ENCODE measurements around the gene WAS. TPM values are rescaled to one million over a fixed set of nuclear protein-coding genes. Genes with fewer than 3 reads are reported as not detected.
A peak's percentile ranks its signal among the peaks of the same experiment; 100 is the strongest.
"Not testable (repeated sequence)": the region's sequence is repeated elsewhere in the genome, so short reads cannot be mapped to it uniquely, and the experiment has no call there.

Gene WAS
- total RNA-seq, 2 donors from 2014 or later: 3.0 to 4.9 TPM

DNA sequence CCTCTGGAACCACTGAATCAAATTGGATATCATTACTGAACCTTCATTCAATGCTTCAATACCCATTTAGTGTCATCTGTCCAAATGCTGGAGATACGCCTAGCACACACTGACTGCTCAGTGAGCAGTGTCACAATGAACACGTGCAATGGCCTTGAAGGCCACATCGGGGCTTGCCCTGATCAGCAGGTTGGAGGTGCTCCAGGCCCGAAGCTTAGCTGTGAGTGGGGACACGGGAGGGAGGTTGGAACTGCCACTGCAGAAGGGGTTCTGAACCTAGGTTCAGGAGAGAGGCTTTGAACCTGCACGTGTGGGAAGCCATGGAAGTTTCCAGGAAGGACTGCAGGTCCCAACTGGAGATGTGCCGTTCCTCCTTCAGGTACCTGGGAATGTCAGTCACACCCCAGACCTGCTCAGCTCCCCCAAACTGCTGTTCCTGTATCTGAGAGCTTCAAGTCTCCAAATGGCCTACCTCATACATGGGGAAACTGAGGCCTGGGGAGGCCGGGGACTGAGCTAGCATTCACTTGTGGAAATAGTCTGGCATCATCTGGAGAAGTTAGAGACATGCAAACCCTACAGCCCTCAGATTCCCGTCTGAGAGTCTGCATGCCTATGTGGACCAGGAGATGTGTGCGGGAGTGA is 1.9 kb upstream of the WAS start:
- no peak for DNase-seq
- Histone ChIP-seq H3K9me3 (no peaks in the 10 kb centered on the region), H3K27me3 (no peaks in the 10 kb centered on the region), H3K36me3 (no peaks in the 10 kb centered on the region), H3K4me1 (no peaks in the 10 kb centered on the region), H3K27ac (no peak overlapping the region), H3K4me3 (no peak overlapping the region), H3K9ac (ENCODE audit: low read depth in 2 of 2, low read length in 2 of 2) (no peak overlapping the region)
- TF ChIP-seq, protein P1, sequence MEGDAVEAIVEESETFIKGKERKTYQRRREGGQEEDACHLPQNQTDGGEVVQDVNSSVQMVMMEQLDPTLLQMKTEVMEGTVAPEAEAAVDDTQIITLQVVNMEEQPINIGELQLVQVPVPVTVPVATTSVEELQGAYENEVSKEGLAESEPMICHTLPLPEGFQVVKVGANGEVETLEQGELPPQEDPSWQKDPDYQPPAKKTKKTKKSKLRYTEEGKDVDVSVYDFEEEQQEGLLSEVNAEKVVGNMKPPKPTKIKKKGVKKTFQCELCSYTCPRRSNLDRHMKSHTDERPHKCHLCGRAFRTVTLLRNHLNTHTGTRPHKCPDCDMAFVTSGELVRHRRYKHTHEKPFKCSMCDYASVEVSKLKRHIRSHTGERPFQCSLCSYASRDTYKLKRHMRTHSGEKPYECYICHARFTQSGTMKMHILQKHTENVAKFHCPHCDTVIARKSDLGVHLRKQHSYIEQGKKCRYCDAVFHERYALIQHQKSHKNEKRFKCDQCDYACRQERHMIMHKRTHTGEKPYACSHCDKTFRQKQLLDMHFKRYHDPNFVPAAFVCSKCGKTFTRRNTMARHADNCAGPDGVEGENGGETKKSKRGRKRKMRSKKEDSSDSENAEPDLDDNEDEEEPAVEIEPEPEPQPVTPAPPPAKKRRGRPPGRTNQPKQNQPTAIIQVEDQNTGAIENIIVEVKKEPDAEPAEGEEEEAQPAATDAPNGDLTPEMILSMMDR (IDR thresholded peaks at IDR 0.05): no peak
- intact Hi-C loops (cut with DNase I): no loop called here

DNA sequence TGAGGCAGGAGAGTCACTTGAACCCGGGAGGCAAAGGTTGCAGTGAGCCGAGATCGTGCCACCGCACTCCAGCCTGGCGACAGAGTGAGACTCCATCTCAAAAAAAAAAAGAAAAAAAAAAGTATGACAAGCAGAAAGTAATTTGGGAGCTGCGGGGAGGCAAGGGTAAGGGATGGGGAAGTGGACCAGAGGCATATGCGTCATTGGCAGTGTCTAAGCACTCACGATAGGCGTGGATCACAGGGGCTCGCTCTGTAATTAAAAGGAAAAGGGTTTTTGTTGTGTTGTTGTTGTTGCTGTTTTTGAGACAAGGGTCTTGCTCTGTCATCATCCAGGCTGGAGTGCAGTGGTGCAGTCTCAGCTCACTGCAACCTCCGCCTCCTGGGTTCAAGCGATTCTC is 804 bp upstream of the WAS start:
- H3K27ac ChIP-seq; H3K4me3 ChIP-seq; H3K9ac ChIP-seq (ENCODE audit: low read depth in 2 of 2, low read length in 2 of 2); H3K4me1 ChIP-seq; H3K9me3 ChIP-seq; H3K36me3 ChIP-seq; DNase-seq; H3K27me3 ChIP-seq; intact Hi-C loops (cut with DNase I): not testable (repeated sequence)

DNA sequence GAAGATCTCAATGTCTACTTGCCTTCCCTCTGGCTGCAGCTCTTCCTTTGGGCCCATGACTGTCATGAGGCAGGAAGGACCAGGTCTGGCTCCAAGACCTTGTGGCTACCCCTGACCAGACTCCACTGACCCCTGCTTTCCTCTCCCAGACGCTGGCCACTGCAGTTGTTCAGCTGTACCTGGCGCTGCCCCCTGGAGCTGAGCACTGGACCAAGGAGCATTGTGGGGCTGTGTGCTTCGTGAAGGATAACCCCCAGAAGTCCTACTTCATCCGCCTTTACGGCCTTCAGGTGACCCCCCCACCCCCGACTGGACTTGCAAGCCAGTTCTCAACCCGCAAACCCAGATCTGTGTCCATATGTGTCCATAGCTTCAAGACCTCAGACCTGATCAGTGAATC is 535 bp downstream of the WAS start:
- Histone ChIP-seq H3K4me3 (peak overlapping the region; percentile 11), H3K4me1 (no peaks in the 10 kb centered on the region), H3K9me3 (no peaks in the 10 kb centered on the region), H3K27ac (no peak overlapping the region), H3K36me3 (no peaks in the 10 kb centered on the region), H3K9ac (ENCODE audit: low read depth in 2 of 2, low read length in 2 of 2) (peak overlapping the region; percentile 23 to 57), H3K27me3 (no peaks in the 10 kb centered on the region)
- intact Hi-C loops (cut with DNase I): no loop called here
- TF ChIP-seq, protein P1 (IDR thresholded peaks at IDR 0.05): no peak
- DNase-seq: no peak

DNA sequence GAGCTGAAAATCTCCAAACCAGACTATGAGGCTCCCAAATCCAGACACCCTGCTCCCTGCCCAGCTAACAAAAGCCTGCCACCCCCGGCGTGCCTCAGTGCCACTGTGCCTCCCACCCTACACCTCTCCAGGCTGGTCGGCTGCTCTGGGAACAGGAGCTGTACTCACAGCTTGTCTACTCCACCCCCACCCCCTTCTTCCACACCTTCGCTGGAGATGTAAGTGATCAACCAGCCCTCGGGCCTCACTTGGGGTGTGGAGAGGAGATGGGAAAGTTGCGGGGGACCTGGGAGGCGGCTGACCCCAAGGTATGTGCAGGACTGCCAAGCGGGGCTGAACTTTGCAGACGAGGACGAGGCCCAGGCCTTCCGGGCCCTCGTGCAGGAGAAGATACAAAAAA is 1.8 kb downstream of the WAS start:
- intact Hi-C loops (cut with DNase I): no loop called here
- no peaks in the 10 kb centered on the region for H3K4me1 ChIP-seq
- TF ChIP-seq, protein P1 (IDR thresholded peaks at IDR 0.05): no peak
- H3K36me3 ChIP-seq: no peaks in the 10 kb centered on the region
- no peak overlapping the region for H3K4me3 ChIP-seq
- no peaks in the 10 kb centered on the region for H3K27me3 ChIP-seq
- no peak overlapping the region for H3K27ac ChIP-seq
- no peak for DNase-seq
- H3K9ac ChIP-seq (ENCODE audit: low read depth in 2 of 2, low read length in 2 of 2): no peak overlapping the region
- H3K9me3 ChIP-seq: no peaks in the 10 kb centered on the region

DNA sequence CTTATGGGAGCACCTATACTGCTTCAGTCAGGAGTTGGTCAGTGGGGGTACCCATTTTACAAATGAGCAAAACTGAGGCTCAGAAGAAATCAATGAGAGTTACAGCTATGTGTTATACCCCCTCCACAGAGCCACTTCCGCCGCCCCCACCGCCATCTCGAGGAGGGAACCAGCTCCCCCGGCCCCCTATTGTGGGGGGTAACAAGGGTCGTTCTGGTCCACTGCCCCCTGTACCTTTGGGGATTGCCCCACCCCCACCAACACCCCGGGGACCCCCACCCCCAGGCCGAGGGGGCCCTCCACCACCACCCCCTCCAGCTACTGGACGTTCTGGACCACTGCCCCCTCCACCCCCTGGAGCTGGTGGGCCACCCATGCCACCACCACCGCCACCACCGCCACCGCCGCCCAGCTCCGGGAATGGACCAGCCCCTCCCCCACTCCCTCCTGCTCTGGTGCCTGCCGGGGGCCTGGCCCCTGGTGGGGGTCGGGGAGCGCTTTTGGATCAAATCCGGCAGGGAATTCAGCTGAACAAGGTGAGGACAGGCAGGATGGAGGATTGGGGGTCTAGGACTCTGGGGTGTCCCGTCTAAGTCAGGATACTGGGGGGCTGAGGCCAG is 5.0 kb downstream of the WAS start:
- Histone ChIP-seq H3K27ac (no peak overlapping the region), H3K4me3 (no peak overlapping the region), H3K9me3 (no peaks in the 10 kb centered on the region), H3K4me1 (no peaks in the 10 kb centered on the region), H3K27me3 (no peaks in the 10 kb centered on the region), H3K36me3 (no peaks in the 10 kb centered on the region), H3K9ac (ENCODE audit: low read depth in 2 of 2, low read length in 2 of 2) (no peak overlapping the region)
- intact Hi-C loops (cut with DNase I): no loop called here
- no peak for DNase-seq
- TF ChIP-seq, protein P1 (IDR thresholded peaks at IDR 0.05): no peak

DNA sequence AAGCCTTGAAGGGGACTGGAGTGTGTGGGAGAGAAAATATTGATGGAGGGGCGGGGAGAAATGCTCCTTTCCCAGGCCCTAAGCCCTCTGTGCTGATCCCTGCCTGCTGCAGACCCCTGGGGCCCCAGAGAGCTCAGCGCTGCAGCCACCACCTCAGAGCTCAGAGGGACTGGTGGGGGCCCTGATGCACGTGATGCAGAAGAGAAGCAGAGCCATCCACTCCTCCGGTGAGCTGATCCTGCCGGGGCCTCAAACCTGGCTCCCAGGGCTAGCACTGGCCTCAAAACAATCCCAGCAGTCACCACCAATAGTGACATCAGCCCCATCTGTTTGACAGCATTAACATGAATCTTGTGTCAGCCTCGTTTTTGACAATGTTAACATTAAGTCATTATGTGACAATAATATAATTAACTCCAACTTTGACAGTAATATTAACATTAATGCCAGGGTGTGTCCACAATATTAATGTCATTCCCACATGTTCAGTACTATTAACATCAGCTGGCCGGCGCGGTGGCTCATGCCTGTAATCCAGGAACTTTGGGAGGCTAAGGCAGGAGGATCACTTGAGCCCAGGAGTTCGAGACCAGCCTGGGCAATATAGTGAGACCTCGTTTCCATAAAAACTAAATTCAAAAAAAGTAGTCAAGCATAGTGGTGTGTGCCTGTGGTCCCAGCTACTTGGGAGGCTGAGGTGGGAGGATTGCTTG is 5.8 kb downstream of the WAS start:
- intact Hi-C loops (cut with DNase I): no loop called here
- Histone ChIP-seq H3K4me1 (no peaks in the 10 kb centered on the region), H3K9me3 (no peaks in the 10 kb centered on the region), H3K9ac (ENCODE audit: low read depth in 2 of 2, low read length in 2 of 2) (no peak overlapping the region), H3K4me3 (no peak overlapping the region), H3K27me3 (peaks cover 2% of the 10 kb centered on the region), H3K27ac (no peak overlapping the region), H3K36me3 (no peaks in the 10 kb centered on the region)
- TF ChIP-seq, protein P1 (IDR thresholded peaks at IDR 0.05): no peak
- DNase-seq: no peak

DNA sequence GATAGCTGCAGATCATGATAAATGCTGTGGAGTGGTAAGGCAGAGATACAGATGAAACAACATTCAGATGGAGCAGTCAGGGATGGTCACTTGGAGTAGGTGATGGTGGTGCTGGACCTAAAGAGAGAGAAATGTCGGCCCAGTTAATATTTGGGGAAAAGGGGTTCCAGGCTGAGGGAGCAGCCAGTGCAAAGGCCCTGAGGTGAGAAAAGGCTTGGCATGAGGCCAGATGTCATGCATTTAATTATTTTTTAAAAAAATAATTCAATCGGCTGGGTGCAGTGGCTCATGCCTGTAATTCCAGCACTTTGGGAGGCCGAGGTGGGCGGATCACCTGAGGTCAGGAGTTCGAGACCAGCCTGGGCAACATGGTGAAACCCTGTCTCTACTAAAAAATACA is 8.1 kb downstream of the WAS start:
- H3K36me3 ChIP-seq; H3K27ac ChIP-seq; H3K27me3 ChIP-seq; DNase-seq; intact Hi-C loops (cut with DNase I); H3K9ac ChIP-seq (ENCODE audit: low read depth in 2 of 2, low read length in 2 of 2); H3K9me3 ChIP-seq; H3K4me1 ChIP-seq; H3K4me3 ChIP-seq: not testable (repeated sequence)
